Measurements from ENCODE around the gene RBFOX2.

DNA sequence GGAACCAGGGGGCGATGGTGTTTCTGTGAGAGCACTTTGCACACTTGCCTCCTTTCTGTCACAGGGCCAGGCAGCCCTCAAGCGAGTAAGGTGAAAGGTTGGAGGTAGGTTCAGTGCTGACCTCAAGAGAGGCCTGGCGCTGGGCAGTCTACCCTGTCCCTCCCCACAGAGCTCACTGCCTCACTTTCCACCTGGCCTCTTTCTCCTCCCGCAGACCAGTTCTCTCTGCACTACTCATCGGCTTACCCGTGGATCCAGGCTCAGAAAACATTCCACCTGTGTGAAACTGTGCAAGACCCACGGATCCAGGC lies 294.2 kb downstream of the RBFOX2 start:
- TF ChIP-seq, protein P1, sequence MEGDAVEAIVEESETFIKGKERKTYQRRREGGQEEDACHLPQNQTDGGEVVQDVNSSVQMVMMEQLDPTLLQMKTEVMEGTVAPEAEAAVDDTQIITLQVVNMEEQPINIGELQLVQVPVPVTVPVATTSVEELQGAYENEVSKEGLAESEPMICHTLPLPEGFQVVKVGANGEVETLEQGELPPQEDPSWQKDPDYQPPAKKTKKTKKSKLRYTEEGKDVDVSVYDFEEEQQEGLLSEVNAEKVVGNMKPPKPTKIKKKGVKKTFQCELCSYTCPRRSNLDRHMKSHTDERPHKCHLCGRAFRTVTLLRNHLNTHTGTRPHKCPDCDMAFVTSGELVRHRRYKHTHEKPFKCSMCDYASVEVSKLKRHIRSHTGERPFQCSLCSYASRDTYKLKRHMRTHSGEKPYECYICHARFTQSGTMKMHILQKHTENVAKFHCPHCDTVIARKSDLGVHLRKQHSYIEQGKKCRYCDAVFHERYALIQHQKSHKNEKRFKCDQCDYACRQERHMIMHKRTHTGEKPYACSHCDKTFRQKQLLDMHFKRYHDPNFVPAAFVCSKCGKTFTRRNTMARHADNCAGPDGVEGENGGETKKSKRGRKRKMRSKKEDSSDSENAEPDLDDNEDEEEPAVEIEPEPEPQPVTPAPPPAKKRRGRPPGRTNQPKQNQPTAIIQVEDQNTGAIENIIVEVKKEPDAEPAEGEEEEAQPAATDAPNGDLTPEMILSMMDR (IDR thresholded peaks at IDR 0.05): no peak
- TF ChIP-seq EZH2 (IDR thresholded peaks at IDR 0.05; ENCODE audit: borderline replicate concordance, insufficient read depth, low read depth, low read length, poor library complexity, severe bottlenecking): no peak

Data from B cell (primary cell).